Gastrocnemius medialis (tissue), 4 donors: ENCODE results near the gene LINC00237.

Experiments used
- POLR2A ChIP-seq, 2 donors: fragments of 450-650 bp; IDR thresholded peaks; one replicate each; pipeline ENCODE4 v1.6.1; 2017; ENCODE audit warnings: antibody characterized with exemption in 2 of 2, mild to moderate bottlenecking in 2 of 2, moderate library complexity in 2 of 2
- TF ChIP-seq, protein P1 (sequence below), 5 experiments: fragments of 450-650 bp in 3 of 5; fragments of 200-600 bp in 2 of 5; sonication (generic) in 2 of 5; IDR thresholded peaks in 4 of 5; conservative IDR thresholded peaks in 1 of 5; 1 replicate in 4 of 5; 2 replicates in 1 of 5; pipeline ENCODE4 v1.5.1; 2016 to 2019; ENCODE audit warnings: antibody characterized with exemption in 5 of 5, mild to moderate bottlenecking in 3 of 5, moderate library complexity in 3 of 5

- TF ChIP-seq, protein P1, sequence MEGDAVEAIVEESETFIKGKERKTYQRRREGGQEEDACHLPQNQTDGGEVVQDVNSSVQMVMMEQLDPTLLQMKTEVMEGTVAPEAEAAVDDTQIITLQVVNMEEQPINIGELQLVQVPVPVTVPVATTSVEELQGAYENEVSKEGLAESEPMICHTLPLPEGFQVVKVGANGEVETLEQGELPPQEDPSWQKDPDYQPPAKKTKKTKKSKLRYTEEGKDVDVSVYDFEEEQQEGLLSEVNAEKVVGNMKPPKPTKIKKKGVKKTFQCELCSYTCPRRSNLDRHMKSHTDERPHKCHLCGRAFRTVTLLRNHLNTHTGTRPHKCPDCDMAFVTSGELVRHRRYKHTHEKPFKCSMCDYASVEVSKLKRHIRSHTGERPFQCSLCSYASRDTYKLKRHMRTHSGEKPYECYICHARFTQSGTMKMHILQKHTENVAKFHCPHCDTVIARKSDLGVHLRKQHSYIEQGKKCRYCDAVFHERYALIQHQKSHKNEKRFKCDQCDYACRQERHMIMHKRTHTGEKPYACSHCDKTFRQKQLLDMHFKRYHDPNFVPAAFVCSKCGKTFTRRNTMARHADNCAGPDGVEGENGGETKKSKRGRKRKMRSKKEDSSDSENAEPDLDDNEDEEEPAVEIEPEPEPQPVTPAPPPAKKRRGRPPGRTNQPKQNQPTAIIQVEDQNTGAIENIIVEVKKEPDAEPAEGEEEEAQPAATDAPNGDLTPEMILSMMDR (IDR thresholded peaks at IDR 0.05 in 4 of 5, conservative IDR thresholded peaks at IDR 0.05 in 1 of 5): no peak
- no peak for TF ChIP-seq POLR2A (IDR thresholded peaks at IDR 0.05)
Measured at GRCh38 chr20:21100578-21101452, 5.3 kb downstream of the LINC00237 start.
